NCI-H524 (cell line): Measurements from ENCODE around the gene C3orf22.
A peak's percentile ranks its signal among the peaks of the same experiment; 100 is the strongest.

Experiments
- DNase-seq, 2 experiments: peaks; one replicate each; lab custom pipeline; 2025; lab: John Stamatoyannopoulos, UW

C3orf22 gene

DNA sequence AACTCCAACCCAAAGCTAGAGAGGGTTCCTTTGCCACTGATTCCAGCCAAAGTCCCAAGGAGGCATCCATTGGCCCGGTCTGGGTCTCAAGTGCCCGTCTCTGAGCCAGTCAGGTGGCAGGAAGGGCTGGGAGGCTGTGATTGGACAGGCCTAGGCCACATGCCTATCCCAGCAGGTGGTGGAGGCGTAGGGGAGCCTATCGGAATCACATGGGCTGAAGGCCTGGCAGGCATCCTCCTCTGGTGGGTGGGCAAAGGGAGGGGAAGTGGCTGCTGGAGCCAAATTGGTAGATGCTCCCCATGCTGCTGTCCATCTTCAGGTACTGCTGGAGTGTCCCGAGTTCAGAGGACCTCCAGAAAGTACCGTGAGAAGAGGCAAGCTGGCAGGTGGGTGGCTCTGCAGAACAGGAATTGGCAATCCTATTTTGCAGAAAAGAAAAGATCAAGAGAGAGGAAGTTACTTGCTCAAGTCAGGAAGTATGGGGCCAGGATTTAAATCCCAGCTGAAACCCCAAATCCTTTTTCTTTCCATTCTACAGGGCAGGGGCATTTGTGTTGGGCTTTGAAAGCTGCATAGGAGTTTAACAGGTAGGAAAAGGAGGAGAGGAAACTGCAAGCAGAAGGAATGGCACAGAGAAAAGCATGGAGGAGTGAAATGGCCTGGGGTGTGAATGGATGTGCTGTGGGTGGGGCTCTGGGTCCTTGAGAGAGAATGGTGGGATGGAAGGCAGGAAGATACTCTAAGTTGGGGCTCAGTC, 31.1 kb downstream of the C3orf22 start:
- DNase-seq, result peak; percentile 18 to 27

DNA sequence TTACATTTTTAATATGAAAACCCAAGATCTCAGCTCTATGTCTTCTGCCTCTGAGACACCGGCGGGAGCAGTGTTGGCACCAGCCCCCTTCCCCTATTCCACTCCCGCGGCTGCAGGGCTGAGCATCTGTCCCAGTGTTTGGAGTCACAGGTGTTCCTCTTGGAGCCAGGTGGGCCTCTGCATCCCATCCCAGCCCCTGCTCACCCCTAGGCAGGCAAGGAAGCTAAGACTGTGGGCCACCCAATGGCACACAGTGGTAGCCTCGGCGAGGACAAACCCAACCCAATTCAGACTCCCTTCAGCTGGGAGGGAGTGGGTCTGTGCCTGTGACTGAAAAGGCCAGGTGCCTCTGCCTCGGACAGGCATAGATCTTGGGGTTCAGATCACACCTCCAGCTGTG, 31.7 kb downstream of the C3orf22 start:
- no peak for DNase-seq

DNA sequence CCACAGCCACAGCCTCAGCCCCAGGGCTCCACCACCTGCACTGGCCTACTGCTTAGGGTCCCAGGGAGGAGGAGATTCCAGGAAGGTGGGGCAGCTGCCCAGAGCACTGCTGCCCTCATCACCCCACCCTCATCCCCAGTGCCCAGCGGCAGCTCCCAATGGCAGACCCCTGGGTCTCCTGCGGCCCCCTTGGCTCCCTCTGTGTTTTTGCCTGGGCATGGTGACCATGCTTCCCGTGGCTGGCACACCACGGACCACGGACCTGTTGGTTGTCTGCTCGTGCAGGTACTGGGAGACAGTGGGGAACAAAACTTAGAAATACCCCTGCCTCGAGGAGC, 32.1 kb downstream of the C3orf22 start:
- no peak for DNase-seq

DNA sequence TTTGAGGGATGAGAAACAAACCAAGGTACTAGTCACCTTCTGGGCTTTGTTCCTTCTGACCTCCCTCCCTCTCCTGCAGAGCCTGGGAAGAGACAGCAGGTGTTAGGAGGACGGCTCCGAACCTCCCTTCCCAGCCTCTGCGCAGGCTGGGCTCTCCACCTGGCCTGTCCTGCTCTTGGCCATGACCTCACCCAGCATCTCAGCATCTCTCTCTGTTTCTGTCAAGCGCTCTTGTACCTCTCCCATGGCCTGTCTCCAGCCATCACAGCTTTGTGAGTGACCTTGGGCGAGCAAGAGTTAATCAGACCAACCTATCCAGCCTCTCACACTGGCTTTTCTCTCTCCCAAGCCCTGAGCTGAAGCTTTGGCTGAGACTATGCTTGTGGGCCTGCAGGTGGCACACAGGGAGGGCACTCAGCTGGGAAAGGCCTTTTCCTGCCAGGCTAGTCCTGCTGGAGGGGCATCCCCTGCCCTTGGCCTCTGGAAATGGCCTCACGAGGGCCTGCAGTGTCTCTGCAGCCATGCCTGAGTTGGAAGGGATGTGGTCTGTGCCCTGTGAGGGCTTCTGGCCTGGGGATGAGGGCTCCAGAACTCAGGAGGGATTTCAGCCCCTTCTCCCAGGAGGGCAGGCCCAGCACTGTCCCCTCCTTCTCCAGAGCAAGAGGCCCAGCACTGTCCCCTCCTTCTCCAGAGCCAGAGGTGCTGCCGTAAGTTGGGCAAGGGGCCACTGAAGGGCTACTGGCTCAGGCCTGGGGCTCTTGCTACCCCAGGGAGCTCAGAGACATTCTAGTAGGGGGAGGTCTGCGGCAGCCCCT, 32.7 kb downstream of the C3orf22 start:
- no peak for DNase-seq

DNA sequence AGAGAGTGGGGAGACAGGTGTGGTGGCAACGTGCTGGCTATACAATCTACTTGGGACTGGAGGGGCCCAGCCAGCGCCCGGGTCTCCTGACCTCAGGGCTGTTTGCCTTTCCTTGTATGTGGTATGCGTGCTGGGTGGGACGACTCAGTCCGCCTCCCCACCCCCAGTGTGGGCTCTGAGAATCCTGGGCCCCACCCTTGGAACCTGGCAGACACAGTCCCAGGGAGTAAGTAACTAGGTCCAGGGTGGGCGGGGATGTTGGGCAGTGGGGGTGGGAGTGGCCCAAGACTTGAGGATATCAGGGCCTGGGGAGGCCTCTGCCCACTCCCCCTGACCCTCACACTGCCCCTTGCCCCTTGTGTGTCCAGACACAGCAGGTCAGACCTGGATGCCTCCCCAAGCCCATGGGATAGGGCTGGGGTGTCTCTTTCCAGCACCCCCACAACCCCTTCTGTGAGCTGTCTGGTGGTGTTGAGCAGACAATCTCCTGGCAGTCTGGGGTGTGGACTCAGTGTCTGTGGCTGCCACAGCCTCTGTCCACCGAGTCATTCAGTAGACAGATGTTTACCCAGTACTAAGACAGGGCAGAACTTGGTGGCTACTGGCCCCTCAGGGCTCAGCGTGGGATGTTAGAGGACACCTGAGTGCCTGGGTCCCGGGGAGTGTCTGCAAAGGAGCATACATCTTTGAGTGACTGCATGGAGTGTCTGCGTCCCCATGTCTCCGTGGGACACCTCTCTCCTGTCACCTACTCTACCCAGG, 33.5 kb downstream of the C3orf22 start:
- DNase-seq, result no peak

DNA sequence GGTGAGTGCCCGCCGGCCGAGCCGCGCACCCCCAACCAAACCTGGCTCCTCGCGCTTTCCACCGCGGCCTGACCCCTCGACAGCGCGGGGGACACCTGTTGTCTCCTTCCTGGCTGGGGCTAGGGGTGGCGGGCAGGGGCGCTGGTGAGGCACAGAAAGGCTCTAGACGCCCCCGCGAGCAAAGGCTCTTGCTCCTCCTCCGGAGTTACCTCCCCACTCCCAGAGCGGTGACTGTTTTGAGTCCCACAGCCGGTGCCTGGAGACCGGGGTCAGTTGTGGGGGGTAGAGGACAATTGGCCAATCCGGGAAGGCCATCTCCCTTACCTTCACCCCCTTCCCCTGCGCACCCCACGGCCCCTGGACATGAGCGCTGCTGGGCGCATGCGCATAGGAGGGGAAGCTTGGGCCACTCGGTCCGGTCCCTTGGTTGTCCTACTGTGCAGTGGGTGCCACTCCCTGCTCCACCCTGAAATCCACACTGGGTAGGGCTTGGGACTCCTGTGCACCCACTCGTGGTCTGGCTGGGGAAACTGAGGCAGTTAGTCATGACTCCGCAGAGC, 34.2 kb downstream of the C3orf22 start:
- DNase-seq, result peak; percentile 37 to 65

DNA sequence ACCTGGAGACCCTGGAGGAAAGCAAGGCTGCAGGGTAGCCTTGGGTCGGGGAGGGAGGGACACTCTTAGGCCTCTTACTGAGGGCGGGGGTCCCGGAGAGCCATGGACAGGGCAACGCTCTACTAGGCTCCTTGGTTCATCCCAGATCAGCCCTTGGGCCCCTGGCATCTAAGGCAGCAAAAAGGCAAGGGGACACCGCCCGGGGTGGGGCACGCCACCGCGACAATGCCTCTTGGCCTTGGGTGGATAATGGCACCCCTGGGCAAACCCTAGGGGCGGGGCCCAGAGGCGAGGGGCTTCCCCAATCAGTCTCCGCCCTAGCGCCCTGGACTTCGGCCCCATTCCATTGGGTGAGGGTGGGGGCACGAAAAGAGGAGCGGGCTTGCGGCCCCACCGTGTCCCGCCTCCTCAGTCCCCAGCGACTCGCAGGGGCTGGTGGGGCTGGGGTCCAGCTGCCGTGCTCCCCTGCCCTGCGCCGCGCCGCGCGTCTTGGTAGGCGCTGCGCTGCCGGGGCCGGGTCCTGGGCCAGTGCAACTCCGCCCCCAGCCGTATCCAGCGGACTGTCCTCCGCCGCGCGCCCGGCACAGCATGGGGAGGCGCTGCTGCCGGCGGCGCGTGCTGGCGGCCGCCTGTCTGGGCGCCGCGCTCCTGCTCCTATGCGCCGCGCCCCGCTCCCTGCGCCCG, 34.8 kb downstream of the C3orf22 start, which contains the start of gene CHST13:
Gene CHST13, plus strand, starts transcription at position 411 of the 684 bp plus-strand sequence. Its CDS starts 178 bp downstream, at position 589.
- peak; percentile 37 to 76 for DNase-seq

DNA sequence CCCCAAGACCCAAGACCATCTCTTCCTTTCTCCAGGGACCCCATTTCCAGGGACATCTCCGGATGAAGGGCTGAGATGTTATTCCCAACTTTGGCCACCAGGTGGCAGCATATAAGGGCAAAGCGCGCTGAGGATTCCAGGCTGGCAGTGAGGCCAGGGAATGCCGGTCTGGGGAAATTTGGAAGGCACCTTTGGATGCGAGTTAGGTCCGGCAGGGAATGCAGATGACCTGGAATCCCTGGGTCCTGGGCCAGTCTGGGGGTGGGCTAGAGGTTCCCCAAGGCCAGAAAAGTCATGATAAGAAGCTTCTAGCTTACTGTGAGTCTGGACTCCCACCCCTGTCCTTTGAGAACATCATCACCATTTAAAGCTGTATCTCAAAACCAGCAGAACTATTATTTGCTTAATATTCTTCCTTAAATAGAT, 36.4 kb downstream of the C3orf22 start:
- DNase-seq, result peak; percentile 53 to 78

DNA sequence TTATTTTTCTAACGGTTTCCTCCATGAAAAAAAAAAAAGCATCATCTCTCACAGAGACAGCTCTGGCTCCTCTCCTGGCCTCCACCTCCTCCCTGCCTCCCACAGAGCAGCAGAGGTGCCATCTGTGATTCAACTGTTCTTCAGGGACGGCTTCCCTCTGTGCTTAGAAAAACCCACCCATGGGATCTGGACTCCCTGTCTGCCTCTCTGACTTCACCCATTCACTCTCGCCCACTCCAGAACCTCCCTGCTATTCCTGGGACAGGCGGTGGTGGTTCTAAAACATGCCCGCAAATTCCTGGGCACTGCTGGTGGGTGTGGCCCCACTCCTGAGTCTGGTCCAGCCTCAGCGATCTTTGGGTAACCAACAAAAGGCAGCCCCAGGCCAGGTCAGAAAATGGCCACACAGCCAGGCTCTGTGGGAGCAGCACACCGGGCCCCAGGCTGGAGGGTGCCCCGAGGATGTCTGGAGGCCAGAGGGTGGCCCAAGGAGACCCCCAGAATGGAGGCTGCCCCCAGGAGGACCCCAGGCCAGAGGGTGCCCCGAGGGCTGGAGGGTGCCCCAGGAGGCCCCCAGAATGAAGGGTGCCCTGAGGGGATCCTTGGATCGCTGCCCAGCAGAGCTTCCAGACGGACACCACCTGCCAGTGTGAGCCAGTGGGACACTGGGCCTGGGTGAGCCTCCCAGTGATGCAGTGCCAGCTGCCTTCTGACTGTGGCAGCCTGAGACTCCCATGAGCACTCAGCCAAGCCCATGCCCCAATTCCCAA, 37.4 kb downstream of the C3orf22 start:
- DNase-seq, result peak in 1 of 2 experiments; percentile 26

DNA sequence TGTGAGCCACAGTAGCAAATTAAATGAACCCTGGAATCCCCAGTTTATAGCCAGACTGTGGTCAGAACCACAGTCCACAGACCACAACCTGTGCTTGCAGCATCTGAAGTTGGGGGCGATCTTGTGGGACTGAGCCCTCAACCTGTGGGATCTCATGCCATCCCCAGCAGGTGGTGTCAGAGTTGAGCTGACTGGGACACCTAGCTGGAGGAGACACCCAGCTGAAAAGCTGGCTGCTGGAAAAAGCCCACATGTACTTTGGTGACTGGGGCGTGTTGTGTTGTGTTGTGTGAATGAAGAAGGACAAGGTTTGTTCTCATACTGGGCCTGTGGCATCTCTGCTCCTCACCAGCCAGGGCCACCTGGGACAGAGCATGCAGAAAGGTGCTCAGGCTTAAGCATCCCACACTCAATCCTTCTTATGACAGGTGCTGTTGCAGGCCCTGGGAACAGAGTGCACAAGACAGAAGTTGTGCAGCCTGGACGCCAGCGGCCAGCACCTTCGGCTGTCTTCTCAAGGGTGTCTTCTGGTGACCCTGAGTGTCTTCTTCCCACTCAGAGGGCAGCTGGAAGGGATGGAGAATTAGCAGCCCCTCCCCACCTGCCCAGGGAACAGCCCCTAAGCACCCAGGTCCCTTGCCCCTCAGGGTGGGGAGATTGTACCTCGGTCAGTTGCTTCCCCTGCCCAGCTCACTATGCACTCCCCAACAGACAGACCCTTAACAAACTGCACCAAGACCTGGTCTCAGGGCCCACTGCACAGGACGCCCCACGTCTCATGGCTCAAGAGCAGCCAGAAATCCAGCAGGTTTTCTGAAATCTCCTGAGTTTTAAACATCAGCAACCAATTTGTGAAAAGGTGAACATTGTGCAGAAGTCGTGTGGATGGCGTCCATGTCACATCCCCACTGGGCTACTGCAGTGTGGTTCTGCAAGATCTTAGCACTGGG, 39.0 kb downstream of the C3orf22 start:
- DNase-seq, result no peak

DNA sequence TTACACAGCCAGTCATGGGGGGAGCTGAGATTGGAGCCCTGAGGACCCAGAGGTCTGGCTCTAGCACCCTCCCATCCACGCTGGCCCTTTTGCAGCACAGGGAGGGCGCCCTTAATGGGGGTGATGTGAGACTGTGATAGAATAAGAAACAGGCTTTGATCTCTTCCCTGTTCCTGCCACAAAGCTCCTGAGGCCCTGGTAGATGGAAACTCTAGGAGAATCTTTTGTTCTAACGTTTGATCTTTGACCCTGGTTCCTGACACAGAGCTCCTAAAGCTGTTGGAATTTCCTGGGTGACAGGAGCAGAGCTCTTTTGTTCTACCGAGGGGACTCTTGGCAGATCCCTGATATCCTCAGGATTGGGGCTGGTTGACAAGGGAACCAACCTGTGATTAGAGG, 40.0 kb downstream of the C3orf22 start:
- DNase-seq, result no peak

DNA sequence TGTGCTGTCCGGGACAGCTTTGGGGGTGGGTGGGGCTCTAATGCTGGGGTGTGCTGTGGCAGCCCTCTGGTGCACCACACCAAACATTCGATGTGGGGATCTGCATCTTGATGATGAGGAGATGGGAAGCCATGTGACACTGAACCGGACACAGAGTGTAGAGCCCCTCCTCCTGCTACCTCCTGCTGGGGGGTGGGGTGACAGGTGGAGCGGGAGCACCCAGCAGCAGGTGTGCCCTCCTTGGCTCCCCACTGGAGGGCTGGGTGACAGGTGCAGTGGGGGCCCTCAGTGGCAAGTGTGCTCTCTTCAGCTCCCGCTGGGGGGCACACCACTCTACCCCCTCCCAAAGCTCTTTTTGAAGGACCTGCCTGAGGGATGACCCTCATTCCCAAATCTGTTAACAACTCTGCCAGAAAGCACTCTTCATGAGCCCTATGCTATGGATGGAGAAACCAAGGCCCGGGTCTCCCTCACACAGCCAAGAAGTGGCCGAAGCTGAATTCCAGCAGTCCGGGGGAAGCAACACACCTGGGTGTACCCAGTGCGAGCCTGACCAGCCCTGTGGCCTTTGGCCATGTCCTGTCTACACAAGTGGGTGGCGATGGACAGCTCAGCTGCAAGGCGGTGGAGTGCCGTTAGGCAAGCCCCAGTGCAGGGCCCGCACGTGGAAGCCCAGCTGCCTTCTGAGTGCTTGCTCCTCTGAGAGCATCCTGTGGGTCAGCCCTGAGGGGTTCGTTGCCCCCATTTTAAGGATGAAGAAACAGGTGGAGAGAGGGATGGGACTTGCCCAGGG, 40.5 kb downstream of the C3orf22 start:
- DNase-seq, result no peak

DNA sequence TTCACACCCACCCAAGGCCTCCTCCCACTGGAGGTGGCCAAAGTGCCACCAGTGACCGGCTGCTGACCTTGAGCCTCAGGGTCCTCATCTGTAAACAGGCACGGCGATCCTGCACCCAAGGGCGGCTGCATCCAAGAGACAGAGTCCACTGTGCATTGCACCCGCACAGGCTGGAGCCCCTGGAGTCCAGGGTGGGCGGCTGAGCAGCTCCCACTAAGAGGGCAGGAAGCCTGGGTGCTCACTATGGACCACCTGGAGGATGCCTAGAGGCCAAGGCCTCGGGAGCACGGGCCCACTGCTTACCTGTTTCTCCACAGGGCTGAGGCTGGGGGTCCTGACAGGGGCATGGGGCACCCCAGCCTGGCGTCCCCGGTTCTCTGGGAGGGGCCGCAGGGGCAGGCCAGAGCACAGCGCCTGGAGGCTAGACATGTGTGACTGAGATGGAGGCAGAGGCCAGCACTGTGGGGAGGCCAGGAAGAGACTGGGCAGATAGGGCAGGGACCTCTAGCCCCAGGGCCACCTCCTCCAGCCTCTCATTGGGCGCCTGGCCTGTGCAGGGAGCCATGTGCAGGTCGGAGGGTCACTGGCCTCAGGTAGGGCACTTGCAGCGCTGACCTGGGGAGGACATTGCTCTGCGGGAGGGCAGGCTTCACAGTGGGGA, 41.3 kb downstream of the C3orf22 start, which contains the start of gene UROC1:
Gene UROC1, minus strand, starts transcription at position 483 of the 661 bp plus-strand sequence. Its CDS starts 54 bp downstream, at position 429.
- no peak for DNase-seq

DNA sequence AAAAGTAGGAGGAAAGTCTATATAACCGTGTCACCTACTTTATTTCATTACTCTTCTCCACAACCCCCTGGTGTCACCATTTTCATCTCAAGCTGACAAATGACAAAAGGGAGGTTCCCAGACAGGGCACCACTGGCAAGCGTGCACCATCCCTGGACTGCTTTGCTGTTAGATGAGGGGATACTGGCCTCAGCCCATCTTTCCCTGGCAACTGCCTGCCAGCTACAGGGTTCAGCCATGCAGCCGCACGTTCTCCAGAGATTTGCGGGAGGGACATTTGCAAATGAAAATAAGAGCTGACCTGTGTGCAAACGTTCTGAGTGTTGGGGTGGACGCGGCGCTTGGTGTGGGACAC, 41.8 kb downstream of the C3orf22 start:
- no peak for DNase-seq

DNA sequence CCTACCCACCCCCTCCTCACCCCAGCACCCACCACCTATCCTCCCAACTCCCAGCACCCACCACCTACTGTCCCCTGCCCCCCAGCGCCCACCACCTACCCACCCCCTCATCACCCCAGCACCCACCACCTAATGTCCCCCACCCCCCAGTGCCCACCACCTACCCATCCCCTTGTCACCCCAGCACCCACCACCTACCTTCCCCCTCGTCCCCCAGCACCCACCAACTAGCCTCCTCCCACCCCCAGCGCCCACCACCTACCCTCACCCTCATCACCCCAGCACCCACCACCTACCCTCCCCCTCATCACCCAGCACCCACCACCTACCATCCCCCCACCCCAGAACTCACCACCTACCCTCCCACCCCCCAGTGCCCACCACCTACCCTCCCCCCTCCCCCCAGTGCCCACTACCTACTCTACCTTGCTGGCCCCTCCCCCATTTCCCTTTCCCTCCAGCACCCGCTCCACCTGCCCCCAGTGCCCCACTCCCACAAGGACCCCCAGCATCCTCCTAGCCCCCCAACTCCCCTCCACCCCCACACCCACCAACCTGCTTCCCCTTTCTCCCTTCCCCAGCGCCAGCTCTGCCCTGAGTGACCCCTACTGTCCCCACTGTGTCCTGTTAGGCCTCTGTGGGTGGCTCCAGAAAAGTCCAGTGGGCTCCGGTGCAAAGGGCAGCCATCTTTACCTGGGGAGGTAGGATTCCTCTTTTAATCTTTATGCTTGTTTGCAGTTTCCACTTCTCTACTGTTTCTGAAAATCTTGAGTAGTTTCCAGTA, 42.4 kb downstream of the C3orf22 start:
- no peak for DNase-seq

DNA sequence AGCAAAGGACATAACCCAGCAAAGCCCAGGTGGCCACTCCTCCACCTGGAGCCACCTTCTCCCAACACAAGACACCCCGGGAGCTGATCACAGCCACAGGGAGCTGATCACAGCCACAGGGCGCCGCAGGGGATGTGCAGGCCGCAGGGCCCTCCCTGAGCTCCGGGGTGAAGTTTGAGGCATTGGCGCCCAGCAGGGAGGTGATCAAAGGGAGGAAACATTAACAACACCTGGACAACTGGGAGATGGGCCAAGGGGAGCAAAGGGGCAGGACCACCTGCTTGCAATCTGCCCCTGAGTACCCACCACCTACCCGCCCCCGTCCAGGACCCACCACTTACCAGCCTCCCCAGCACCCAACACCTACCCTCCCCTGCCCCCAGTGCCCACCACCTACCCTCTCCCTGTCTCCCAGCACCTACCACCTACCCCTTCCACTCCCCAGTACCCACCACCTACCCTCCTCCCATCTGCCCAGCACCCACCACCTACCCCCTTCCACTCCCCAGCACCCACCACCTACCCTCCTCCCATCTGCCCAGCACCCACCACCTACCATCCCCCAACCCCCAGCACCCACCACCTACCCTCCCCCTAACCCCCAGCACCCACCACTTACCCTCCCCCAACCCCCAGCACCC, 43.5 kb downstream of the C3orf22 start:
- no peak for DNase-seq

DNA sequence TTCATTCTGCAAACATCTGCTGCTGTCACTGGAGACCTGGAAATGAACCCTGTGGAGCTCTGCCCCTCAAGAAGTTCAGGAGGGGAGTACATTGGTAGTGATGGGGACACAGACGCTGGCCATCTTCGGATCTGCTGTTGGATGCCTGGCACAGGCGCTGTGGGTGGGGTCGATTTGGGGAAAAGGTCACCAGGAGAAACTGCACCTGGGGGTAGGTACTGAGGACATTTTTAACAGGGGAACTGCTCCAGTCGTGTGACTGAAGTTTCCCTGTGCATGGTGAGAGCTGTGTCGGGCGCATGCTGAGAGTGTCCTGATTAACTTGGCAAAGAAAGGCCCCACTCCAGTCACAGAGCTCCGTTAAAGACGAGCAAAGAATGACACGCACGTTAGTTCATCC, 44.6 kb downstream of the C3orf22 start:
- no peak for DNase-seq
